ENCODE results near the gene TSPO. TPM values are rescaled to one million over a fixed set of nuclear protein-coding genes. Genes with fewer than 3 reads are reported as not detected.

Gene TSPO
- total RNA-seq, 4 donors from 2014 or later: 307 to 452 (median 365) TPM

GRCh38 chr22:43114958-43115357 lies 36.4 kb upstream of the TSPO start:
- Histone ChIP-seq H3K27ac (peak overlapping the region in 3 of 4 donors; percentile 24 to 46 (median 46)), H3K36me3 (no peaks in the 10 kb centered on the region), H3K4me3 (no peak overlapping the region), H3K27me3 (peaks cover 31% of the 10 kb centered on the region), H3K9me3 (no peaks in the 10 kb centered on the region), H3K4me1 (peaks cover 34 to 63% (median 54%) of the 10 kb centered on the region in 4 donors)
- intact Hi-C loops (cut with DNase I; ENCODE audit: low total_unique reads): no loop called here
- 31% methylated on average over 5 of the region's 5 CpGs; no CpG with 5 or more reads in 1 of the 2 donors for WGBS, 2 donors (ENCODE audit: low coverage in 1 of 2)
- in situ Hi-C loops (cut with MboI; ENCODE audit: low pct_ligation_motif_present in 1 of 4, low pct_unique_long_range_greater_than_20kb in 1 of 4, low sequenced_read_pairs in 3 of 4): no loop called here
- DNase-seq: peak; percentile 79
- TF ChIP-seq POLR2A (IDR thresholded peaks at IDR 0.05) (no peak), POLR2AphosphoS5 (IDR thresholded peaks at IDR 0.05) (no peak), CTCF (IDR thresholded peaks at IDR 0.05) (no peak), EP300 (IDR thresholded peaks at IDR 0.05; ENCODE audit: low read depth) (no peak)

GRCh38 chr22:43116932-43117331 lies 34.4 kb upstream of the TSPO start:
- intact Hi-C loops (cut with DNase I; ENCODE audit: low total_unique reads) (no loop called here), in situ Hi-C loops (cut with MboI; ENCODE audit: low pct_ligation_motif_present in 1 of 4, low pct_unique_long_range_greater_than_20kb in 1 of 4, low sequenced_read_pairs in 3 of 4) (no loop called here)
- Histone ChIP-seq H3K4me1 (peaks cover 29 to 64% (median 48%) of the 10 kb centered on the region in 4 donors), H3K4me3 (no peak overlapping the region), H3K27me3 (peaks cover 16% of the 10 kb centered on the region), H3K27ac (no peak overlapping the region), H3K9me3 (no peaks in the 10 kb centered on the region), H3K36me3 (no peaks in the 10 kb centered on the region)
- WGBS, 2 donors (ENCODE audit: low coverage in 1 of 2): 88 to 95% methylated on average over 5 to 7 of the region's 7 CpGs
- TF ChIP-seq POLR2AphosphoS5 (IDR thresholded peaks at IDR 0.05) (no peak), EP300 (IDR thresholded peaks at IDR 0.05; ENCODE audit: low read depth) (no peak), POLR2A (IDR thresholded peaks at IDR 0.05) (no peak), CTCF (IDR thresholded peaks at IDR 0.05) (no peak)
- no peak for DNase-seq

- 64% methylated on average over 18 of the region's 21 CpGs; no CpG with 5 or more reads in 1 of the 2 donors for WGBS, 2 donors (ENCODE audit: low coverage in 1 of 2)
- TF ChIP-seq POLR2AphosphoS5 (IDR thresholded peaks at IDR 0.05): no peak
- no peak for TF ChIP-seq CTCF (IDR thresholded peaks at IDR 0.05)
- no peak for TF ChIP-seq EP300 (IDR thresholded peaks at IDR 0.05; ENCODE audit: low read depth)
- TF ChIP-seq POLR2A (IDR thresholded peaks at IDR 0.05): no peak
- Histone ChIP-seq H3K27me3 (peaks cover 3% of the 10 kb centered on the region), H3K36me3 (no peaks in the 10 kb centered on the region), H3K4me3 (no peak overlapping the region), H3K27ac (peak overlapping the region; percentile 14 to 74 (median 64)), H3K9me3 (no peaks in the 10 kb centered on the region), H3K4me1 (peaks cover 29 to 75% (median 54%) of the 10 kb centered on the region in 4 donors)
- DNase-seq: peak; percentile 66
- in situ Hi-C loops (cut with MboI; ENCODE audit: low pct_ligation_motif_present in 1 of 4, low pct_unique_long_range_greater_than_20kb in 1 of 4, low sequenced_read_pairs in 3 of 4) (no loop called here), intact Hi-C loops (cut with DNase I; ENCODE audit: low total_unique reads) (no loop called here)
Measured at GRCh38 chr22:43118024-43118849, 33.1 kb upstream of the TSPO start.

- intact Hi-C loops (cut with DNase I; ENCODE audit: low total_unique reads) (no loop called here), in situ Hi-C loops (cut with MboI; ENCODE audit: low pct_ligation_motif_present in 1 of 4, low pct_unique_long_range_greater_than_20kb in 1 of 4, low sequenced_read_pairs in 3 of 4) (no loop called here)
- DNase-seq: peak; percentile 63
- H3K36me3 ChIP-seq: no peaks in the 10 kb centered on the region
- no peak overlapping the region for H3K4me3 ChIP-seq
- H3K27me3 ChIP-seq: peaks cover 2% of the 10 kb centered on the region
- peaks cover 29 to 72% (median 50%) of the 10 kb centered on the region in 4 donors for H3K4me1 ChIP-seq
- WGBS, 2 donors (ENCODE audit: low coverage in 1 of 2): 26% methylated on average over 7 of the region's 7 CpGs; no CpG with 5 or more reads in 1 of the 2 donors
- TF ChIP-seq CTCF (IDR thresholded peaks at IDR 0.05) (no peak), EP300 (IDR thresholded peaks at IDR 0.05; ENCODE audit: low read depth) (no peak), POLR2AphosphoS5 (IDR thresholded peaks at IDR 0.05) (no peak), POLR2A (IDR thresholded peaks at IDR 0.05) (no peak)
- no peaks in the 10 kb centered on the region for H3K9me3 ChIP-seq
- H3K27ac ChIP-seq: peak overlapping the region; percentile 14 to 74 (median 64)
Measured at GRCh38 chr22:43118953-43119458, 32.4 kb upstream of the TSPO start.
